Fibroblast of villous mesenchyme (primary cell): Measurements from ENCODE around the gene MBD5. TPM values are rescaled to one million over a fixed set of nuclear protein-coding genes. Genes with fewer than 3 reads are reported as not detected.

Experiments
- DNase-seq: peaks from one replicate; pipeline ENCODE4 v3.0.0-alpha.2; 2010; ENCODE audit warnings: low read depth
- H3K4me3 ChIP-seq: 2 replicates; pipeline ENCODE4 v1.5.1; 2011; ENCODE audit warnings: low read depth, mild to moderate bottlenecking, low read length
- total RNA-seq: library from RNA; depleted of rRNA; stranded (reverse); fragments of >200 nt; gene quantifications from 2 replicates; pipeline ENCODE4 v1.2.3, GENCODE V29; 2012
- TF ChIP-seq, protein P1 (sequence below): IDR thresholded peaks from 2 replicates; pipeline ENCODE4 v1.5.1; 2012; ENCODE audit warnings: low read depth, mild to moderate bottlenecking, low read length; ENCODE audit not compliant: insufficient read depth

The MBD5 gene
- total RNA-seq, 1 donor, result 35.0 TPM

GRCh38 chr2:148493822-148494563 is 473.1 kb downstream of the MBD5 start:
- TF ChIP-seq, protein P1, sequence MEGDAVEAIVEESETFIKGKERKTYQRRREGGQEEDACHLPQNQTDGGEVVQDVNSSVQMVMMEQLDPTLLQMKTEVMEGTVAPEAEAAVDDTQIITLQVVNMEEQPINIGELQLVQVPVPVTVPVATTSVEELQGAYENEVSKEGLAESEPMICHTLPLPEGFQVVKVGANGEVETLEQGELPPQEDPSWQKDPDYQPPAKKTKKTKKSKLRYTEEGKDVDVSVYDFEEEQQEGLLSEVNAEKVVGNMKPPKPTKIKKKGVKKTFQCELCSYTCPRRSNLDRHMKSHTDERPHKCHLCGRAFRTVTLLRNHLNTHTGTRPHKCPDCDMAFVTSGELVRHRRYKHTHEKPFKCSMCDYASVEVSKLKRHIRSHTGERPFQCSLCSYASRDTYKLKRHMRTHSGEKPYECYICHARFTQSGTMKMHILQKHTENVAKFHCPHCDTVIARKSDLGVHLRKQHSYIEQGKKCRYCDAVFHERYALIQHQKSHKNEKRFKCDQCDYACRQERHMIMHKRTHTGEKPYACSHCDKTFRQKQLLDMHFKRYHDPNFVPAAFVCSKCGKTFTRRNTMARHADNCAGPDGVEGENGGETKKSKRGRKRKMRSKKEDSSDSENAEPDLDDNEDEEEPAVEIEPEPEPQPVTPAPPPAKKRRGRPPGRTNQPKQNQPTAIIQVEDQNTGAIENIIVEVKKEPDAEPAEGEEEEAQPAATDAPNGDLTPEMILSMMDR, result no peak
- no peak for DNase-seq
- H3K4me3 ChIP-seq, result no peak overlapping the region

GRCh38 chr2:148495586-148495985 is 474.7 kb downstream of the MBD5 start:
- no peak overlapping the region for H3K4me3 ChIP-seq
- DNase-seq, result no peak
- TF ChIP-seq, protein P1, result no peak

GRCh38 chr2:148501545-148501944 is 480.7 kb downstream of the MBD5 start:
- TF ChIP-seq, protein P1, result no peak
- DNase-seq, result no peak

GRCh38 chr2:148503516-148503915 is 482.6 kb downstream of the MBD5 start:
- H3K4me3 ChIP-seq, result no peak overlapping the region
- no peak for DNase-seq
- TF ChIP-seq, protein P1, result no peak

More at GRCh38 chr2:148501545-148501944, 480.7 kb downstream of the MBD5 start:
- no peak overlapping the region for H3K4me3 ChIP-seq

GRCh38 chr2:148507970-148508369 is 487.1 kb downstream of the MBD5 start:
- TF ChIP-seq, protein P1, result no peak
- no peak overlapping the region for H3K4me3 ChIP-seq
- DNase-seq, result no peak

GRCh38 chr2:148508878-148509287 is 488.0 kb downstream of the MBD5 start:
- TF ChIP-seq, protein P1, result no peak
- peak overlapping the region; percentile 39 for H3K4me3 ChIP-seq
- no peak for DNase-seq
